SK-N-MC (cell line): ENCODE results near the gene TPM1.

Source experiments
- EZH2 ChIP-seq: fragments of 200-600 bp; sonication (generic); IDR thresholded peaks from one replicate; pipeline ENCODE4 v1.6.1; 2017; ENCODE audit warnings: antibody characterized with exemption
- POLR2AphosphoS5 ChIP-seq: IDR thresholded peaks from 2 replicates; pipeline ENCODE4 v1.6.1; 2012; ENCODE audit warnings: mild to moderate bottlenecking, low read depth, low read length, borderline replicate concordance

DNA sequence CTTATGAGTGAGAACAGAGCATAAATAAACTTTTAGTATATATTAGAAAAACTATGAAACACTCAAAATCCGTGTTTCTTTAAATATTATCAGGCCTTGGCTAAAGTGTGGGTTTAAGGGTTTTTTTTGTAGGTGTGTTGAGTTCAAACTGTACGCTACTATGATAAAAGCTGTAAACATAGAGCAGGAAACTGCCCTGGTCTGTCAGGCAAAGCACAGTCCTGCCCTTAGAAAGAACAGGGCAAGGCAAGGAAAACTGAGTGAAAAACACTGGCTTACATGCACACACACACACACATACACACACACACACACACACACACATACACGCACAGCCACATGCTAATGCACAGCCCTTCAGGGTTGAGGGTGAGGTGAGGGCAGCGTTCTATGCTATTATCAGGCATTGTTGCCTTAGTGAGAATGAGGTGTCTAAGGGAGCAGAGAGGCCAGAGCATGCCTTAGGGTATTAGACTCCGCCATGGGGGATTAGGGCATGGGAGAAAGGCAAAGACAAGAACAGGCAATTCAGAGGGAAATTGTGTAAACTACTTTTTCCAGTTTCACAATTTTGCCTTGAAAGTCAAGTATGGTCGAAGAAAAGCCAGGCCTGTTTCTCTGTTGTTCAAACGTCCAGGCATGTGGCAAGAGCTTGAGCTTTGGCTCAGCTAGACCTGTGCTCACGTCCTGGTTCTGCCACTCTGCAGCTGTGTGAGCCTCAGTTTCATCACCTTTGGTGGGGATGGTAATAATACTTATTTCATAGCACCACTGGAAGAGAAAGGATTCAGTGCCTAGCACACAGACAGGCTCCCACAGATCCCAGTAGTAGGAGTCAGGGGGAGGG is 36.3 kb upstream of the TPM1 start:
- TF ChIP-seq POLR2AphosphoS5 (no peak), EZH2 (no peak)
